ENCODE measurements around the gene LSM2.
A peak's percentile ranks its signal among the peaks of the same experiment; 100 is the strongest.
"Not testable (repeated sequence)": the region's sequence is repeated elsewhere in the genome, so short reads cannot be mapped to it uniquely, and the experiment has no call there.

LSM2 gene

GRCh38 chr6:31827286-31828079 is 20.7 kb upstream of the LSM2 start, which contains the start of gene HSPA1B:
TSS of gene HSPA1B (plus strand) at chr6:31827738. CDS start at chr6:31827951, 213 bp downstream.
- DNase-seq: peak; percentile 95

- DNase-seq: no peak
These were observed 20.1 kb upstream of the LSM2 start for GRCh38 chr6:31826793-31827285.

- no peak for DNase-seq
These were observed 18.8 kb upstream of the LSM2 start for GRCh38 chr6:31825553-31825952.

- not testable (repeated sequence) for DNase-seq
These were observed 16.9 kb upstream of the LSM2 start for GRCh38 chr6:31823592-31824196.

GRCh38 chr6:31822036-31822821 is 15.5 kb upstream of the LSM2 start:
- DNase-seq: peak; percentile 42

GRCh38 chr6:31821301-31822035 is 14.7 kb upstream of the LSM2 start:
- peak; percentile 42 for DNase-seq

- not testable (repeated sequence) for DNase-seq
These were observed 13.6 kb upstream of the LSM2 start for GRCh38 chr6:31820399-31820798.

GRCh38 chr6:31819871-31820299 is 13.1 kb upstream of the LSM2 start:
- DNase-seq: no peak

- DNase-seq: not testable (repeated sequence)
These were observed 11.3 kb upstream of the LSM2 start for GRCh38 chr6:31817929-31818511.

- DNase-seq: not testable (repeated sequence)
These were observed 10.6 kb upstream of the LSM2 start for GRCh38 chr6:31817133-31817928.

- DNase-seq: peak; percentile 93
These were observed 8.5 kb upstream of the LSM2 start, which contains the start of the genes HSPA1A and HSPA1L for GRCh38 chr6:31815025-31815838. TSS of gene HSPA1A (plus strand) at chr6:31815543. CDS start at chr6:31815757, 214 bp downstream. TSS of gene HSPA1L (minus strand) at chr6:31815283. CDS start at chr6:31811972, 3,311 bp downstream.

- DNase-seq: peak; percentile 86
These were observed 7.9 kb upstream of the LSM2 start for GRCh38 chr6:31814677-31815024.

GRCh38 chr6:31813465-31813849 is 6.7 kb upstream of the LSM2 start:
- DNase-seq: no peak

- no peak for DNase-seq
These were observed 4.9 kb upstream of the LSM2 start for GRCh38 chr6:31811645-31812044.

GRCh38 chr6:31808599-31808998 is 1.8 kb upstream of the LSM2 start:
- DNase-seq: not testable (repeated sequence)

- DNase-seq: no peak
These were observed 762 bp downstream of the LSM2 start for GRCh38 chr6:31805939-31806469.

GRCh38 chr6:31801031-31801927 is 5.5 kb downstream of the LSM2 start:
- DNase-seq: not testable (repeated sequence)

- no peak for DNase-seq
These were observed 7.0 kb downstream of the LSM2 start for GRCh38 chr6:31799781-31800180.

- DNase-seq: no peak
These were observed 9.2 kb downstream of the LSM2 start for GRCh38 chr6:31797588-31797987.

All from NCI-H1092 treated with DMSO at 0.1 percent for 48 hours (cell line).